Measurements from ENCODE around the gene PRPF4.

DNA sequence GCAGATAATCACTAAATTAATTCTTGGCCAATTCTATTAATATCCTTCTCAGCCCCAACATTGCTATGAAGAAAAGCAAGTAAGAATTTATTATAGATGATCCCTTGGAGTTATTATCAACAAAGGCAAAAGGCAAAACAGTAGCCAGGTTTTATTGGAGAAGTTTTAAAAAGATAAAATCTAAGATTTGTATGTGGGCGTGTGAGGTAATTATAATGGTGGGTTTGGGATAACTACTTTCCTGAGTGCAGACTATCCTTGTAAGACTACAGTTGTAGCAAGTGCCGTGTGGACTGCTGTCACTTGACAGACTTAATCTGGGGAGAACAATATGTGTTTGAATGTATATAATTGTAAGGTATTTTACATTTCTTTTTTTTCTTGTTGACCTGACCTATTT lies 30.9 kb upstream of the PRPF4 start:
- TF ChIP-seq, protein P1, sequence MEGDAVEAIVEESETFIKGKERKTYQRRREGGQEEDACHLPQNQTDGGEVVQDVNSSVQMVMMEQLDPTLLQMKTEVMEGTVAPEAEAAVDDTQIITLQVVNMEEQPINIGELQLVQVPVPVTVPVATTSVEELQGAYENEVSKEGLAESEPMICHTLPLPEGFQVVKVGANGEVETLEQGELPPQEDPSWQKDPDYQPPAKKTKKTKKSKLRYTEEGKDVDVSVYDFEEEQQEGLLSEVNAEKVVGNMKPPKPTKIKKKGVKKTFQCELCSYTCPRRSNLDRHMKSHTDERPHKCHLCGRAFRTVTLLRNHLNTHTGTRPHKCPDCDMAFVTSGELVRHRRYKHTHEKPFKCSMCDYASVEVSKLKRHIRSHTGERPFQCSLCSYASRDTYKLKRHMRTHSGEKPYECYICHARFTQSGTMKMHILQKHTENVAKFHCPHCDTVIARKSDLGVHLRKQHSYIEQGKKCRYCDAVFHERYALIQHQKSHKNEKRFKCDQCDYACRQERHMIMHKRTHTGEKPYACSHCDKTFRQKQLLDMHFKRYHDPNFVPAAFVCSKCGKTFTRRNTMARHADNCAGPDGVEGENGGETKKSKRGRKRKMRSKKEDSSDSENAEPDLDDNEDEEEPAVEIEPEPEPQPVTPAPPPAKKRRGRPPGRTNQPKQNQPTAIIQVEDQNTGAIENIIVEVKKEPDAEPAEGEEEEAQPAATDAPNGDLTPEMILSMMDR (conservative IDR thresholded peaks at IDR 0.05; ENCODE audit: low read length): no peak
- no peak for TF ChIP-seq EZH2phosphoT487 (IDR thresholded peaks at IDR 0.05; ENCODE audit: borderline replicate concordance, low read depth, low read length)

Measured in OCI-LY7 (cell line).